ENCODE results near the gene RAP1GAP2.

- TF ChIP-seq, protein P1, sequence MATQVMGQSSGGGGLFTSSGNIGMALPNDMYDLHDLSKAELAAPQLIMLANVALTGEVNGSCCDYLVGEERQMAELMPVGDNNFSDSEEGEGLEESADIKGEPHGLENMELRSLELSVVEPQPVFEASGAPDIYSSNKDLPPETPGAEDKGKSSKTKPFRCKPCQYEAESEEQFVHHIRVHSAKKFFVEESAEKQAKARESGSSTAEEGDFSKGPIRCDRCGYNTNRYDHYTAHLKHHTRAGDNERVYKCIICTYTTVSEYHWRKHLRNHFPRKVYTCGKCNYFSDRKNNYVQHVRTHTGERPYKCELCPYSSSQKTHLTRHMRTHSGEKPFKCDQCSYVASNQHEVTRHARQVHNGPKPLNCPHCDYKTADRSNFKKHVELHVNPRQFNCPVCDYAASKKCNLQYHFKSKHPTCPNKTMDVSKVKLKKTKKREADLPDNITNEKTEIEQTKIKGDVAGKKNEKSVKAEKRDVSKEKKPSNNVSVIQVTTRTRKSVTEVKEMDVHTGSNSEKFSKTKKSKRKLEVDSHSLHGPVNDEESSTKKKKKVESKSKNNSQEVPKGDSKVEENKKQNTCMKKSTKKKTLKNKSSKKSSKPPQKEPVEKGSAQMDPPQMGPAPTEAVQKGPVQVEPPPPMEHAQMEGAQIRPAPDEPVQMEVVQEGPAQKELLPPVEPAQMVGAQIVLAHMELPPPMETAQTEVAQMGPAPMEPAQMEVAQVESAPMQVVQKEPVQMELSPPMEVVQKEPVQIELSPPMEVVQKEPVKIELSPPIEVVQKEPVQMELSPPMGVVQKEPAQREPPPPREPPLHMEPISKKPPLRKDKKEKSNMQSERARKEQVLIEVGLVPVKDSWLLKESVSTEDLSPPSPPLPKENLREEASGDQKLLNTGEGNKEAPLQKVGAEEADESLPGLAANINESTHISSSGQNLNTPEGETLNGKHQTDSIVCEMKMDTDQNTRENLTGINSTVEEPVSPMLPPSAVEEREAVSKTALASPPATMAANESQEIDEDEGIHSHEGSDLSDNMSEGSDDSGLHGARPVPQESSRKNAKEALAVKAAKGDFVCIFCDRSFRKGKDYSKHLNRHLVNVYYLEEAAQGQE (tag by site-specific recombination; IDR thresholded peaks at IDR 0.05), result no peak
- TF ChIP-seq ZNF174 (tag by site-specific recombination; IDR thresholded peaks at IDR 0.05) (no peak), CTCF (tag by site-specific recombination; IDR thresholded peaks at IDR 0.05) (no peak), ZNF24 (tag by site-specific recombination; IDR thresholded peaks at IDR 0.05) (no peak), HIC1 (tag by site-specific recombination; IDR thresholded peaks at IDR 0.05) (no peak), ELK4 (IDR thresholded peaks at IDR 0.05; ENCODE audit: borderline replicate concordance, low read depth, low read length) (no peak), ZNF510 (tag by site-specific recombination; IDR thresholded peaks at IDR 0.05; ENCODE audit: insufficient replicate concordance) (no peak), ZNF202 (tag by site-specific recombination; IDR thresholded peaks at IDR 0.05; ENCODE audit: borderline replicate concordance) (no peak), ZNF610 (tag by site-specific recombination; IDR thresholded peaks at IDR 0.05; ENCODE audit: borderline replicate concordance) (no peak), ZNF660 (tag by site-specific recombination; IDR thresholded peaks at IDR 0.05) (no peak)
- TF ChIP-seq, protein P2, sequence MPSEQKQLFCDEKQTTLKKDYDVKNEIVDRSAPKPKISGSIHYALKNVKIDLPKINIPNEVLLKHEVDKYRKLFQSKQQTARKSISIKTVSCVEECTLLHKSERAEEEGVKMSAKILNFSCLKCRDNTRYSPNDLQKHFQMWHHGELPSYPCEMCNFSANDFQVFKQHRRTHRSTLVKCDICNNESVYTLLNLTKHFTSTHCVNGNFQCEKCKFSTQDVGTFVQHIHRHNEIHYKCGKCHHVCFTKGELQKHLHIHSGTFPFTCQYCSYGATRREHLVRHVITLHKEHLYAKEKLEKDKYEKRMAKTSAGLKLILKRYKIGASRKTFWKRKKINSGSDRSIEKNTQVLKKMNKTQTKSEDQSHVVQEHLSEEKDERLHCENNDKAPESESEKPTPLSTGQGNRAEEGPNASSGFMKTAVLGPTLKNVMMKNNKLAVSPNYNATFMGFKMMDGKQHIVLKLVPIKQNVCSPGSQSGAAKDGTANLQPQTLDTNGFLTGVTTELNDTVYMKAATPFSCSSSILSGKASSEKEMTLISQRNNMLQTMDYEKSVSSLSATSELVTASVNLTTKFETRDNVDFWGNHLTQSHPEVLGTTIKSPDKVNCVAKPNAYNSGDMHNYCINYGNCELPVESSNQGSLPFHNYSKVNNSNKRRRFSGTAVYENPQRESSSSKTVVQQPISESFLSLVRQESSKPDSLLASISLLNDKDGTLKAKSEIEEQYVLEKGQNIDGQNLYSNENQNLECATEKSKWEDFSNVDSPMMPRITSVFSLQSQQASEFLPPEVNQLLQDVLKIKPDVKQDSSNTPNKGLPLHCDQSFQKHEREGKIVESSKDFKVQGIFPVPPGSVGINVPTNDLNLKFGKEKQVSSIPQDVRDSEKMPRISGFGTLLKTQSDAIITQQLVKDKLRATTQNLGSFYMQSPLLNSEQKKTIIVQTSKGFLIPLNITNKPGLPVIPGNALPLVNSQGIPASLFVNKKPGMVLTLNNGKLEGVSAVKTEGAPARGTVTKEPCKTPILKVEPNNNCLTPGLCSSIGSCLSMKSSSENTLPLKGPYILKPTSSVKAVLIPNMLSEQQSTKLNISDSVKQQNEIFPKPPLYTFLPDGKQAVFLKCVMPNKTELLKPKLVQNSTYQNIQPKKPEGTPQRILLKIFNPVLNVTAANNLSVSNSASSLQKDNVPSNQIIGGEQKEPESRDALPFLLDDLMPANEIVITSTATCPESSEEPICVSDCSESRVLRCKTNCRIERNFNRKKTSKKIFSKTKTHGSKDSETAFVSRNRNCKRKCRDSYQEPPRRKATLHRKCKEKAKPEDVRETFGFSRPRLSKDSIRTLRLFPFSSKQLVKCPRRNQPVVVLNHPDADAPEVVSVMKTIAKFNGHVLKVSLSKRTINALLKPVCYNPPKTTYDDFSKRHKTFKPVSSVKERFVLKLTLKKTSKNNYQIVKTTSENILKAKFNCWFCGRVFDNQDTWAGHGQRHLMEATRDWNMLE (tag by site-specific recombination; conservative IDR thresholded peaks at IDR 0.05; ENCODE audit: low read depth), result no peak
Observed at GRCh38 chr17:2971851-2972250, 175.6 kb downstream of the RAP1GAP2 start.
